ENCODE measurements around the gene SZT2. TPM values are rescaled to one million over a fixed set of nuclear protein-coding genes. Genes with fewer than 3 reads are reported as not detected.

SZT2 gene
- total RNA-seq, 1 donor from 2014 or later = 63.6 TPM

- no peak for TF ChIP-seq CTCF (IDR thresholded peaks at IDR 0.05)
- Mint-ChIP-seq H3K36me3 (ENCODE audit: unreplicated experiment) (peaks cover 27% of the 10 kb centered on the region), H3K9me3 (ENCODE audit: unreplicated experiment) (no peaks in the 10 kb centered on the region), H3K4me1 (ENCODE audit: unreplicated experiment) (no peaks in the 10 kb centered on the region), H3K4me3 (ENCODE audit: unreplicated experiment) (no peak overlapping the region), H3K27ac (ENCODE audit: unreplicated experiment) (no peak overlapping the region), H3K27me3 (ENCODE audit: unreplicated experiment) (no peaks in the 10 kb centered on the region)
- no peak for DNase-seq (ENCODE audit: extremely low spot score, unreplicated experiment)
Measured at GRCh38 chr1:43437031-43437973, 47.6 kb downstream of the SZT2 start.

DNA sequence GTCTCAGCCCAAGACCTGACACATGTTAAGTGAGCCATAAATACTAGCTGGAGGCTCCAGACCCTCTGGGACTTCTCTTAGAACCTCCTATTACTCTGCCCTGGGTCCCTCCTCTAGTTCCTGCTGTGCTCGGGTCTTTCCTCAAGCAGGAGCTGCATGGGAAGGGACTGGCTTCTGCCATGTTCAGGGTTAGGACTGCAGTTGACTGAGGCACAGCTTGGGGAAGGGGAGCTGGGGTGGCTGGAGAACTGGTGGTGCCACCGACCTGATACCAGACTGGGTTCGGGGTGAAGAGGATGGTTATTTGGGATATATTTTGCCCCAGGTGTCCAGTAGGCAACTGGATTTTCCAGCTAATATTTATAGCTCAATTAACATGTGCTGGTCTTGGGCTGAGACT is 48.3 kb downstream of the SZT2 start:
- no peak overlapping the region for H3K27ac Mint-ChIP-seq (ENCODE audit: unreplicated experiment)
- H3K4me3 Mint-ChIP-seq (ENCODE audit: unreplicated experiment) = no peak overlapping the region
- TF ChIP-seq CTCF (IDR thresholded peaks at IDR 0.05) = no peak
- no peak for DNase-seq (ENCODE audit: extremely low spot score, unreplicated experiment)
- no peaks in the 10 kb centered on the region for H3K4me1 Mint-ChIP-seq (ENCODE audit: unreplicated experiment)
- no peaks in the 10 kb centered on the region for H3K9me3 Mint-ChIP-seq (ENCODE audit: unreplicated experiment)
- peaks cover 25% of the 10 kb centered on the region for H3K36me3 Mint-ChIP-seq (ENCODE audit: unreplicated experiment)
- H3K27me3 Mint-ChIP-seq (ENCODE audit: unreplicated experiment) = no peaks in the 10 kb centered on the region

- no peak for DNase-seq (ENCODE audit: extremely low spot score, unreplicated experiment)
- no peak overlapping the region for H3K4me3 Mint-ChIP-seq (ENCODE audit: unreplicated experiment)
- TF ChIP-seq CTCF (IDR thresholded peaks at IDR 0.05) = no peak
- no peaks in the 10 kb centered on the region for H3K4me1 Mint-ChIP-seq (ENCODE audit: unreplicated experiment)
- no peaks in the 10 kb centered on the region for H3K27me3 Mint-ChIP-seq (ENCODE audit: unreplicated experiment)
- no peak overlapping the region for H3K27ac Mint-ChIP-seq (ENCODE audit: unreplicated experiment)
- no peaks in the 10 kb centered on the region for H3K9me3 Mint-ChIP-seq (ENCODE audit: unreplicated experiment)
- peaks cover 22% of the 10 kb centered on the region for H3K36me3 Mint-ChIP-seq (ENCODE audit: unreplicated experiment)
Measured at GRCh38 chr1:43438576-43438952, 48.9 kb downstream of the SZT2 start.

- H3K27ac Mint-ChIP-seq (ENCODE audit: unreplicated experiment) = no peak overlapping the region
- H3K4me1 Mint-ChIP-seq (ENCODE audit: unreplicated experiment) = no peaks in the 10 kb centered on the region
- no peak for TF ChIP-seq CTCF (IDR thresholded peaks at IDR 0.05)
- H3K9me3 Mint-ChIP-seq (ENCODE audit: unreplicated experiment) = no peaks in the 10 kb centered on the region
- no peaks in the 10 kb centered on the region for H3K27me3 Mint-ChIP-seq (ENCODE audit: unreplicated experiment)
- H3K4me3 Mint-ChIP-seq (ENCODE audit: unreplicated experiment) = no peak overlapping the region
- no peak for DNase-seq (ENCODE audit: extremely low spot score, unreplicated experiment)
- peaks cover 23% of the 10 kb centered on the region for H3K36me3 Mint-ChIP-seq (ENCODE audit: unreplicated experiment)
Measured at GRCh38 chr1:43438953-43439581, 49.4 kb downstream of the SZT2 start.

- Mint-ChIP-seq H3K27me3 (ENCODE audit: unreplicated experiment) (no peaks in the 10 kb centered on the region), H3K36me3 (ENCODE audit: unreplicated experiment) (peaks cover 26% of the 10 kb centered on the region), H3K27ac (ENCODE audit: unreplicated experiment) (no peak overlapping the region), H3K4me1 (ENCODE audit: unreplicated experiment) (no peaks in the 10 kb centered on the region), H3K9me3 (ENCODE audit: unreplicated experiment) (no peaks in the 10 kb centered on the region), H3K4me3 (ENCODE audit: unreplicated experiment) (no peak overlapping the region)
- no peak for DNase-seq (ENCODE audit: extremely low spot score, unreplicated experiment)
- no peak for TF ChIP-seq CTCF (IDR thresholded peaks at IDR 0.05)
Measured at GRCh38 chr1:43439781-43440180, 50.1 kb downstream of the SZT2 start.
